Endothelial cell of umbilical vein (primary cell): ENCODE results near the gene ZC2HC1B. TPM values are rescaled to one million over a fixed set of nuclear protein-coding genes. Genes with fewer than 3 reads are reported as not detected.

Experiments
- BruUV-seq: library from RNA; stranded (reverse); fragments of 400-500 nt; replicated peaks from 2 replicates; lab custom pipeline; 2021; lab: Mats Ljungman, UMichigan
- CTCF ChIA-PET: fragments of 300-600, 350-600 bp; sonication (Branson Sonifier 250); formaldehyde crosslinking; loops from one replicate; lab custom pipeline; 2021; ENCODE audit warnings: antibody characterized with exemption, inconsistent platforms; lab: Charles Lee
- POLR2A ChIA-PET: fragments of 300-600, 350-600 bp; sonication (Branson Sonifier 250); formaldehyde crosslinking; loops from one replicate; lab custom pipeline; 2021; ENCODE audit warnings: antibody characterized with exemption, inconsistent platforms; lab: Charles Lee
- DNase-seq: peaks from one replicate; pipeline ENCODE4 v3.0.0-alpha.2; 2011; ENCODE audit warnings: low read depth, low spot score
- FAIRE-seq: peaks from 2 replicates; lab custom pipeline; 2011; peaks lifted over from hg19 to GRCh38; lab: Jason Lieb, UNC
- H2AFZ ChIP-seq: 2 replicates; pipeline ENCODE4 v1.6.0; 2012; ENCODE audit warnings: low read depth, low read length, control low read depth, inconsistent platforms
- H3K27ac ChIP-seq: 2 replicates; pipeline ENCODE4 v1.5.1; 2011; ENCODE audit warnings: low read depth, mild to moderate bottlenecking, control low read depth, low read length, moderate library complexity; ENCODE audit not compliant: insufficient read depth
- H3K27me3 ChIP-seq, 2 experiments: 2 replicates each; pipeline versions ENCODE4 v1.6.0 to v1.6.1; 2011; ENCODE audit warnings: low read length in 2 of 2, mixed read lengths in 1 of 2; ENCODE audit not compliant: control insufficient read depth in 2 of 2, insufficient read depth in 2 of 2
- H3K36me3 ChIP-seq, 2 experiments: 2 replicates in 1 of 2; 3 replicates in 1 of 2; pipeline ENCODE4 v1.5.1; 2011; ENCODE audit warnings: low read length in 2 of 2, mild to moderate bottlenecking in 1 of 2, moderate library complexity in 1 of 2; ENCODE audit not compliant: control insufficient read depth in 2 of 2, insufficient read depth in 2 of 2; ENCODE audit errors: extremely low read depth in 1 of 2
- H3K4me1 ChIP-seq: 3 replicates; pipeline ENCODE4 v1.5.1; 2011; ENCODE audit warnings: mild to moderate bottlenecking, low read length; ENCODE audit not compliant: control insufficient read depth, insufficient read depth; ENCODE audit errors: extremely low read depth
- H3K4me2 ChIP-seq: 2 replicates; pipeline ENCODE4 v1.6.1; 2011; ENCODE audit warnings: low read length, control low read depth, mixed read lengths; ENCODE audit not compliant: insufficient read depth
- H3K4me3 ChIP-seq, 3 experiments: fragments of 200-600 bp in 1 of 3; sonication (generic), shearing (Covaris generic) in 1 of 3; replicated peaks in 1 of 3; 2 replicates each; pipeline ENCODE4 v1.5.1; 2011 to 2016; ENCODE audit warnings: control low read depth in 3 of 3, low read length in 3 of 3, mild to moderate bottlenecking in 2 of 3, inconsistent platforms in 1 of 3, low read depth in 1 of 3, moderate library complexity in 1 of 3; ENCODE audit not compliant: insufficient read depth in 1 of 3
- H3K79me2 ChIP-seq: 2 replicates; pipeline ENCODE4 v1.6.0; 2012; ENCODE audit warnings: low read length, inconsistent platforms; ENCODE audit not compliant: control insufficient read depth, insufficient read depth
- H3K9ac ChIP-seq: replicated peaks from 2 replicates; pipeline ENCODE3; 2011; ENCODE audit warnings: low read length, control low read depth; ENCODE audit not compliant: insufficient read depth; ENCODE audit errors: extremely low read depth
- H3K9me1 ChIP-seq: replicated peaks from 3 replicates; pipeline ENCODE4 v1.6.0; 2011; ENCODE audit warnings: mild to moderate bottlenecking, low read length; ENCODE audit not compliant: control insufficient read depth, insufficient read depth; ENCODE audit errors: extremely low read depth
- H3K9me3 ChIP-seq: replicated peaks from 2 replicates; pipeline ENCODE4 v1.5.1; 2012; ENCODE audit warnings: low read length, inconsistent platforms; ENCODE audit not compliant: control insufficient read depth, insufficient read depth
- H4K20me1 ChIP-seq: replicated peaks from 2 replicates; pipeline ENCODE3; 2011; ENCODE audit warnings: mild to moderate bottlenecking, low read length; ENCODE audit not compliant: control insufficient read depth, insufficient read depth; ENCODE audit errors: extremely low read depth
- CTCF ChIP-seq, 2 donors: IDR thresholded peaks; 1 replicate in 1 of 2; 2 replicates in 1 of 2; pipeline ENCODE4 v1.5.1; 2011; ENCODE audit warnings: low read length in 2 of 2, mild to moderate bottlenecking in 2 of 2, moderate library complexity in 2 of 2, control low read depth in 1 of 2, inconsistent platforms in 1 of 2, low read depth in 1 of 2; ENCODE audit not compliant: insufficient read depth in 1 of 2; ENCODE audit errors: extremely low read depth in 1 of 2
- EZH2 ChIP-seq: IDR thresholded peaks from 2 replicates; pipeline ENCODE4 v1.6.1; 2012; ENCODE audit warnings: borderline replicate concordance, low read depth, mild to moderate bottlenecking, moderate library complexity, low read length, inconsistent platforms; ENCODE audit not compliant: severe bottlenecking
- FOS ChIP-seq: IDR thresholded peaks from 2 replicates; pipeline ENCODE4 v1.6.1; 2011; ENCODE audit warnings: mild to moderate bottlenecking, low read length, moderate library complexity, borderline replicate concordance; ENCODE audit not compliant: insufficient read depth
- GATA2 ChIP-seq: IDR thresholded peaks from 2 replicates; pipeline ENCODE4 v1.7.0; 2011; ENCODE audit warnings: low read depth, mild to moderate bottlenecking, moderate library complexity, mixed read lengths, low read length; ENCODE audit not compliant: insufficient read length, insufficient read depth
- JUN ChIP-seq: IDR thresholded peaks from 2 replicates; pipeline ENCODE4 v1.6.1; 2011; ENCODE audit warnings: borderline replicate concordance, low read depth; ENCODE audit not compliant: insufficient read length, insufficient read depth
- MAX ChIP-seq: IDR thresholded peaks from 2 replicates; pipeline ENCODE4 v1.6.1; 2011; ENCODE audit not compliant: insufficient read depth, insufficient read length
- MYC ChIP-seq: IDR thresholded peaks from one replicate; pipeline ENCODE4 v1.6.1; 2011; ENCODE audit warnings: mild to moderate bottlenecking, low read depth, low read length
- POLR2A ChIP-seq: IDR thresholded peaks from 2 replicates; pipeline ENCODE4 v1.6.1; 2012; ENCODE audit warnings: low read depth, mild to moderate bottlenecking, control low read depth, low read length
- POLR2AphosphoS5 ChIP-seq: IDR thresholded peaks from 2 replicates; pipeline ENCODE4 v1.6.1; 2012; ENCODE audit warnings: low read depth, mild to moderate bottlenecking, control low read depth, low read length, moderate library complexity; ENCODE audit not compliant: insufficient read depth
- dilution Hi-C: fragments of 300-500 bp; cut with MboI; formaldehyde crosslinking; loops from one replicate; pipeline ENCODE4 v1.15.0; 2019; ENCODE audit warnings: low sequenced_read_pairs; ENCODE audit not compliant: extremely low pct_ligation_motif_present
- intact Hi-C: fragments of 100-400 bp; cut with micrococcal nuclease; formaldehyde crosslinking; loops from one replicate; pipeline ENCODE4 v1.10.0; 2022
- polyA plus RNA-seq, 4 experiments: library from polyadenylated mRNA; depleted of rRNA in 3 of 4; stranded (reverse) in 3 of 4; unstranded in 1 of 4; fragments of >200 nt; gene quantifications; 2 replicates each; pipeline versions ENCODE4 v1.2.1 to v1.2.3, GENCODE V29; 2011 to 2012; ENCODE audit warnings: missing spikeins in 1 of 4
- total RNA-seq: library from RNA; stranded (reverse); gene quantifications from 2 replicates; pipeline ENCODE4 v1.2.3, GENCODE V29; 2021

The ZC2HC1B gene
- total and polyA plus RNA-seq, 2 donors (not counting 3 experiments of a cell fraction or from before 2014, with no cell fraction given), result not detected

- Histone ChIP-seq H3K4me2 (no peak overlapping the region), H4K20me1 (no peaks in the 10 kb centered on the region), H3K79me2 (no peaks in the 10 kb centered on the region), H3K27ac (no peak overlapping the region), H3K36me3 (no peaks in the 10 kb centered on the region), H3K9me1 (no peaks in the 10 kb centered on the region), H3K4me1 (no peaks in the 10 kb centered on the region), H3K27me3 (peaks cover 2 to 3% of the 10 kb centered on the region in 2 experiments), H3K9ac (no peak overlapping the region), H2AFZ (no peak overlapping the region), H3K9me3 (no peaks in the 10 kb centered on the region), H3K4me3 (no peak overlapping the region)
- FAIRE-seq, result no peak
- BruUV-seq, result no TSS peak
- DNase-seq, result no peak
- TF ChIP-seq FOS (no peak), MAX (no peak), EZH2 (no peak), GATA2 (no peak), JUN (no peak), POLR2A (no peak), POLR2AphosphoS5 (no peak), MYC (no peak), CTCF (IDR thresholded peaks at IDR 0.05; ENCODE audit: extremely low read depth in 1 of 2, insufficient read depth in 1 of 2, low read depth in 1 of 2, low read length in 2 of 2) (no peak)
- ChIA-PET CTCF (interaction anchor here (1.0 kb wide), 2 partner anchors 9 to 15 kb away, joined by 3 to 4 read pairs; no protein-coding TSS in a partner anchor), POLR2A (no interaction called here)
- dilution Hi-C loops, result no loop called here
- intact Hi-C loops, result no loop called here
Measured at GRCh38 chr6:143984666-143985065, 120.4 kb downstream of the ZC2HC1B start.
